HG03045 (cell line): Measurements from ENCODE around the gene FCN2.

ENCODE experiments used
- ATAC-seq: cut with Tn5 transposase; IDR thresholded peaks from one replicate; pipeline ENCODE4 v1.9.1; 2021; ENCODE audit warnings: mild to moderate bottlenecking, moderate library complexity; ENCODE audit not compliant: unreplicated experiment

Gene FCN2

GRCh38 chr9:134867917-134868750 is 12.5 kb upstream of the FCN2 start:
- no peak for ATAC-seq

- no peak for ATAC-seq
Observed at GRCh38 chr9:134868751-134869553, 11.7 kb upstream of the FCN2 start.

- no peak for ATAC-seq
Observed at GRCh38 chr9:134869554-134870300, 10.9 kb upstream of the FCN2 start.

- ATAC-seq: no peak
Observed at GRCh38 chr9:134870301-134870694, 10.3 kb upstream of the FCN2 start.

GRCh38 chr9:134870746-134871662 is 9.6 kb upstream of the FCN2 start:
- ATAC-seq: no peak

- no peak for ATAC-seq
Observed at GRCh38 chr9:134871697-134872340, 8.8 kb upstream of the FCN2 start.

- no peak for ATAC-seq
Observed at GRCh38 chr9:134872482-134873231, 8.0 kb upstream of the FCN2 start.

- no peak for ATAC-seq
Observed at GRCh38 chr9:134875371-134875770, 5.2 kb upstream of the FCN2 start.

- ATAC-seq: no peak
Observed at GRCh38 chr9:134877541-134877940, 3.1 kb upstream of the FCN2 start.

- no peak for ATAC-seq
Observed at GRCh38 chr9:134879664-134880483, 736 bp upstream of the FCN2 start.

GRCh38 chr9:134881313-134881670 is 682 bp downstream of the FCN2 start:
- ATAC-seq: no peak

GRCh38 chr9:134882204-134882785 is 1.7 kb downstream of the FCN2 start:
- no peak for ATAC-seq

GRCh38 chr9:134883040-134883782 is 2.6 kb downstream of the FCN2 start:
- no peak for ATAC-seq

- ATAC-seq: no peak
Observed at GRCh38 chr9:134884492-134884891, 3.9 kb downstream of the FCN2 start.

- ATAC-seq: no peak
Observed at GRCh38 chr9:134885001-134885678, 4.5 kb downstream of the FCN2 start.

- no peak for ATAC-seq
Observed at GRCh38 chr9:134885679-134886412, 5.2 kb downstream of the FCN2 start.
